B cell (primary cell): ENCODE results near the gene SUGP2.

ENCODE experiments used
- EZH2 ChIP-seq: IDR thresholded peaks from 2 replicates; pipeline ENCODE4 v1.6.1; 2012; ENCODE audit warnings: borderline replicate concordance, low read depth, mild to moderate bottlenecking, moderate library complexity, low read length; ENCODE audit not compliant: insufficient read depth, poor library complexity, severe bottlenecking
- TF ChIP-seq, protein P1 (sequence below): fragments of 200-600 bp; IDR thresholded peaks from one replicate; pipeline ENCODE4 v1.8.0; 2022; ENCODE audit warnings: antibody characterized with exemption, mild to moderate bottlenecking

DNA sequence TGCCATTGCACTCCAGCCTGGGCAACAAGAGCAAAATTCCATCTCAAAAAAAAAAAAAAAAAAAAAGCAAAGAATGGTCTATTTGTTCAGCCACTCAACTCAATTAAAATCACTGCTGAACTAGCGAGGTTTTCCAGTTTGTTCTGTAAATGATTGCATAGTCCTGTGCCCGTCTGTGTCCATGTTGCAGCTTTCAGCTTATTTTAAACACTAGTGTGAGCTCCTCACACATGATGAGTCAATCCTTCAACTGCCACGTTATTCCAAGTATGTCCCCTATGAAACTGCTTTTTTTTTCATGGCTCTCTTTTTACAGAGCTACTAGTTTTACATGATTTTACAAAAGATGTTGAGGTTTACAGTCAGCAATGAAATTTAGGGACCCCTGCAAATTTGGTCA lies 12.2 kb downstream of the SUGP2 start:
- TF ChIP-seq, protein P1, sequence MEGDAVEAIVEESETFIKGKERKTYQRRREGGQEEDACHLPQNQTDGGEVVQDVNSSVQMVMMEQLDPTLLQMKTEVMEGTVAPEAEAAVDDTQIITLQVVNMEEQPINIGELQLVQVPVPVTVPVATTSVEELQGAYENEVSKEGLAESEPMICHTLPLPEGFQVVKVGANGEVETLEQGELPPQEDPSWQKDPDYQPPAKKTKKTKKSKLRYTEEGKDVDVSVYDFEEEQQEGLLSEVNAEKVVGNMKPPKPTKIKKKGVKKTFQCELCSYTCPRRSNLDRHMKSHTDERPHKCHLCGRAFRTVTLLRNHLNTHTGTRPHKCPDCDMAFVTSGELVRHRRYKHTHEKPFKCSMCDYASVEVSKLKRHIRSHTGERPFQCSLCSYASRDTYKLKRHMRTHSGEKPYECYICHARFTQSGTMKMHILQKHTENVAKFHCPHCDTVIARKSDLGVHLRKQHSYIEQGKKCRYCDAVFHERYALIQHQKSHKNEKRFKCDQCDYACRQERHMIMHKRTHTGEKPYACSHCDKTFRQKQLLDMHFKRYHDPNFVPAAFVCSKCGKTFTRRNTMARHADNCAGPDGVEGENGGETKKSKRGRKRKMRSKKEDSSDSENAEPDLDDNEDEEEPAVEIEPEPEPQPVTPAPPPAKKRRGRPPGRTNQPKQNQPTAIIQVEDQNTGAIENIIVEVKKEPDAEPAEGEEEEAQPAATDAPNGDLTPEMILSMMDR: no peak
- no peak for TF ChIP-seq EZH2
